GM19455 (cell line): ENCODE measurements around the gene GCK.

Source experiments
- ATAC-seq: cut with Tn5 transposase; IDR thresholded peaks from one replicate; pipeline ENCODE4 v1.9.1; 2021; ENCODE audit not compliant: unreplicated experiment

GCK gene

DNA sequence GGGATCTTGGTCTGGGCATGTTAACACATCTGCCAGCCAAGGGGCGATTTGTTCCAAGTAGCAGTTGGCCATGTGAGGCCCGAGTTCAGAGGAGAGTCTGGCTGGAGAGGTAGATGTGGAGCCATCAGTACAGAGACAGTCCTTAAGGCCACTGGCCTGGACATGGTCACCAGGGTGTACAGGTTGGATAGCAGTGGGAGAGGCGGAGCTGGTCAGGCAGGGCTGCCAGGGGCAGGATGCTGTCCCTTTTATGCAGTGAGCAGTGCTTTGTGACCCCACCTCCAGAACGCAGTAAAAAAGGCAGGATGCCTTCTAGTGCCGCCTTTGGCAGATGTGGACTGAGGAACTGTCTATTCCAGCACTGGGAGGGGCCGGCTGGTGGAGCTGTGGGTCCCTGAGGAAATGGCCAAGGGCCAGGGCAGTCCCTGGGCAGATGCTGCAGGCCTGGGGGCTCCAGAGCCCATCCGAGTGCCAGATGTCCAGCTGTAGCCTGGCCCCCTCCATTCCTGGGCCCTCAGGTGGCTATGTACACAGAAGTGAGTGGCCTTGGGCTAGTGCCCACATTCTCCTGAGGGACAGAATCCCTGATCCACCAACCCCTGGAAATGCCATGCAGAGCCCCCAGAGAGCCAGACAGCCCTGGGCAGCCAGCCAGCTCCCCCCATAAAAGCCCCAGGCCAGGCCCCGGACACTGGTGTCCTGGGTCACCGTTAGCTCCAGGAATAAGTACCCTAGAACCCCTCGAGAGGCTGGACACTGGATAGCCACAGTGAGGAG is 31.0 kb downstream of the GCK start:
- ATAC-seq: no peak

DNA sequence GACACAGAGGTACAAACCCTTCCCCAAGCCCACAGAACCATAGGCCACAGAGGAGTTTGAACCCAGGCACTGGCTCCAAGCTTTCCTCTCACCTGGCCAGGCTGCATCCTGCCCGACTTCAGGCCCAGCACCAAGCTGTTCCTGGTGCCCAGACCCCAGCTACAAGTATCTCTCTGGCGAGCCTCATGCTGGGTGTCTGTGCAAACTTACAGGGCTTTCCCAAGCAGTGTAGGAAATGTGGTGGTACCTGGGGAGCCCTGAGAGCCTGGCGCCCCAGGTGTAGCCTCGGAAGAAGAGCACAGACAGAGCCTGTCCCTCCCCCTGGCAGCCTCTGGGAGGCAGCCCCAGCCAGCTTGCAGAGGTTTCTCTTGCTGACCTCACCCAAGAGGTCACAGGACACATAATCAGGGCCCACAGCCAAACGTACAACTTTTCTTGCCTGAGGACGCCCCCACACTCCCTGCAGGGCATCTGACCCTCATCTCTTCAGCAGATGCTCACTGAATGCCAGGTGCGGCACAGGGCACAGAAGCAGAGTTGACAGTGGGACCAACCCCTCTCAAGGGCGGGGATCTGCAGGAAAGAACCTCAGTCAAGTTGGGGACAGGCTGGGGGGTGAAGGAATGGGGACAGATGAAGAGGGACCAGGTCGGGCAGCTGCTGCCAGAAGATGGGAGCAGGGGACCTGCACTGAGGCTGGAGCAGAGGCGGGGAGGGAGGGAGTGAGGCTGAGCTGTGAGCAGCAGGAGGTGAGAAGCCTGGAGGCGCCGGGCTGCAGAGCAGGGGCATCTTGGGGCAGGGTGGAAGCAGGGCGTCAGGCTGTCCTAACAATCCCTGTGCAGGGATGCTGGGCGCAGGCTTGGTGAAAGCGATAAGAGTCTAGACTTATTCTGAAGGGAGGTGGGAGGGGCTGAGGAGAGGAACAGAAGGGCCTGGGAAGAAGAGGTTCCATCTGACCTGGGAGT is 31.8 kb downstream of the GCK start:
- ATAC-seq: no peak

DNA sequence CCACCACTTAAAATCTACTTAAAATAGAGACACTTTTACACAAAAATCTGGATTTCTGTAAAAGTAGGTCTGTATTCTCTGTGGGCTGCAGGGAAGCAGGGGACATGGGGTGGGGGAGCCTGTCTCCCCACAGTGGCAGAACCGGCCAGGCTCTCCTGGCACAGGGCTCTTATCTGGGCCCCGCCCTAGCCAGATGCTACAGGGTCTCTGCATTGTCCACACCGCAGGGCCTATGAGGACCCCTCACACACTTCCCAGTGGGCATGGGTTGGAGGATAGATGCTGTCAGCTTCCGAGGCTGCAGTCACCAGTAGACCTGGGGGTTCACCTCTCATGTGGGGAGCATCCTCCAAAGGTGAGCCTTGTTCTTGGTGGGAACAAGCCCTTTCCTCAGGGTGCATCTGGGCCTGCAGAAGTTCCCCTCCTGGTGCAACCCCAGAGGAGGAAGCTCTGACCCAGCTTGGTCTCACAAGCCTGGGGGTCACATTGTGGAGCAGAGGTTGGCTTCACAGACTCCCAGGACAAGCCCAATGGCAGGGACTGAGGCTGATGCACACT is 32.7 kb downstream of the GCK start:
- ATAC-seq: no peak

DNA sequence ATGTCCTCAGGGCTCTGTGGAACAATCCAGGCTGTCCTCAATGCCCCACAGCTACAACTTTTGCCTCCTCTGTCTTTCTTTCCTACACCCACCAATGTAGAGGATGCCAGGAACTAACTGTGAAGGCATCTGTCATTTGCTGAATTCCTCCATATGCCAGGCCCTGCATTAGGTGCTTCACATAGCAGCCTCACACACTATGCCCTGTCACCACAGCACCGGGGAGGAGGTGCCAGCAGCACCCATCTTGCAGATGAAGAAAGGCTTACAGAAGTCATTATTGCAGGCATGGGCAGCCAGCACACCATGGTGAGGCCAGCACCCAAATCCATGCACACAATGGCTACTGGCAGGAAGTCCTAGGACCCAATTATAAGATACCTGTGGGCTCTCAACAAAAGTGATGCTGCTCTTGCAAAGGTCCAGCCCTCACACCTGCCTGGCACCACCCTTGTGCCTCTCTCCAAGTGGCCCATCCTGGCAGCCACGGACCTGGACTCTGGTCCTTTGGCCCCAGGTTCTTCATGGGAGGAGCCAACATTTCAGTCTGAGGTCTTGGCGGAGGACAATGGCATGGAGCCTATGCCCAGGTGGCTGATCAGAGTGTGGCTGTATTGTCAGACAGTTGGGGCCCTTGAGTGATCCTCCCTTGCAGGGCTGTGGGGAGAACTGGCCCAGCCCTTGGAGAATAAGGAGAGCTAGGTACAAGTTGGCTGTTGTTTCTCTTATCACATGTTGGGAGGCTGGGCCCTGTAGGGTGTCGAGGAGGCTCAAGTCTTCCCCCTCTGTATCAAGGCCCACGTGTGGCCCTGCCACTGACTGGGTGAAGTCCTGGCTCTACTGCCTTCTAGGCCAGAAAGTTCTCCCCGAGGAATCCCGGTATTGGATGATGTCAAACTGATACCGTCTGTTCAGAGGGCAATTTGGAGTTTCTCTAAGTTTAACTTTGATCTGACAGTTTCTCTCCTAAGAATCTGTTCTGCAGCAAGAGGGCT is 33.8 kb downstream of the GCK start:
- no peak for ATAC-seq

DNA sequence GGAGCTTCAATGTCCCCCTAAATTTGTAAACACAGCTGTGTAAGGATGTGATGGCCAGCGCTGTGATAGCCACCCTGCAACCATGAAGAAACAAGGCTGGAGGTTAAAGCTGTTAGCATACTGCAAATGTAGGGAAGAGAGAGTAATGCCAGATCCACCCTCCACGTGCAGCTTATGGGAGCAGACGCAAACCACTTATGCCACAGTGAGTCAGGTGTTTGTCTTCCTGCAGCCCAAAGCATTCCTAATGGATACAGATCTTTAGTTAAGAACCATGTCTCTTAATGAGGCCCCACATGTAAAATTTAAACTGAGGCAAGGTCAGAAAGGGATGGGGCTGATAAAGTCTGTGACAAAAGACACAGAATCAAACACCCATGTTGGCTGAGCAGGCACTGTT is 34.5 kb downstream of the GCK start:
- no peak for ATAC-seq

DNA sequence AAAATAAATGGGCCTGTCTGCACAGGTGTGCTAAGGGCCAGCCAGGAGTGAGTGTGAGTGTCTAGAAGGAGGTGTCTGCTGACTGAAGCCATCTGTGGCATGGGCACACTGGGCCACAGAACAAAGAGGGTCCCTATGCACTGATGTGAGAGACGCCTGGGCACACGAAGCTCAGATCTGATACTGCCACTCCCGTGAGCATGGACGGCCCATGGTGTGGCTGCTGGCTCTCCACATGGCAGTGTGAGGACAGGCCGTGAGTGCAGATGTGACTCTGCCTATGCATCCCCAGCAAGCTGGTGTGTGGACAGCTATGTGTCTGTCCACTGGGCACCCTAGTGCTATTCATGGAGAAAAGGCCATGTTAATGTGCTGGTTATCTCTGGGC is 35.3 kb downstream of the GCK start:
- ATAC-seq: no peak

DNA sequence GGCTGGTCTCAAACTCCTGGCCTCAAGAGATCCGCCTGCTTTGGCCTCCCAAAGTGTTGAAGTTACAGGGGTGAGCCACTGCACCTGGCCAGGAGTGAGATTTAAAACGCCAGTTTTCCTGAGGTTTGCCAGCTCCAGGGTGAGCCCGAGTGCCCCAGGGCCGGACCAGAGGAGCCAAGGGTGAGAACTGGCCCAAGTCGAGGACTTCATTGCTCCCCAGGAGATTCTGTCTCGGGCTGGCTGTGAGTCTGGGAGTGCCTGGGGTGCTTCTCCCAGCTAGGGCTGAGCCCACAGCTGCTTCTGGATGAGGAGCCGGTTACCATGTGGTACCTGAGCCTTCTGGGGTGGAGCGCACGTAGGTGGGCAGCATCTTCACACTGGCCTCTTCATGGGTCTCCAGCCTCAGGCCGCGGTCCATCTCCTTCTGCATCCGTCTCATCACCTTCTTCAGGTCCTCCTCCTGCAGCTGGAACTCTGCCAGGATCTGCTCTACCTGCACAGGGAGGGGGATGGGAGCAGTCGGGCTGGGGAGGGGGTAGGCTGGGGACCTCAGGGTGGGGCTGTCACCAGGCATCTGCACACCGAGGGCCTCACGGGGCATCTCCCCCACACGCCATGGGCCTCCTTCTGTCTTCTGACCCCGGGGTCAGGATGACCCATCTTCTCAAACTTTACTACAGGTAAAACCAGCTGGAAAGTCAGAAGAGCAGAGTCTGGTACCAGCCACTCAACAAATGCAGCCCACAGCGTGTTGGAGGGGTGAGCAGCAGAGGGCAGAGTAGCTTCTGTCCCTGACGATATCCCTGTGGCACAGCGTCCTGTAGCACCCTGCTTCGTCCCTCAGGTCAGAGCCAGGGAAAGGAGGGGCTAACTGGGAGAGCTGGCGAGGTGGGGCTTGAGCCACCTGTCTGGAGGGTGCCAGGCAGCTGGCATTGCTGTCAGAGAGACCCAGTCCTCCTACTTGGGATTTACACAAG is 36.0 kb downstream of the GCK start:
- ATAC-seq: no peak

DNA sequence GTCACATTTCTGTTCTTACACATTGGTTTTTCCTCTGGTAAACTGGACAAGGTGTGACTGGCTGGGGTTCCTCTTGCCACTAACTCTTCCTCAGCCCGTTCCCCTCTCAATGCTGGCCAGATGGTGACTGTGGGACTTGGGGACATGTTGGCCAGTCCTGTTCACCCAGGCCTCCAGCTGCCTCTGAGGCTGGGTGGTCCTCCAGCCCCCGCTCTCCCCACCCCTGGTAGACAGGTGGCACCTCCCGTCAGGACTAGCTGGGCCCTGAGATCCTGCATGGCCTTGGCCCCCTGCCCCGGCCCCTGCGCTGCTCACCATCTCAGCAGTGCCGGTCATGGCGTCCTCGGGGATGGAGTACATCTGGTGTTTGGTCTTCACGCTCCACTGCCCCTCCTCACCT is 37.3 kb downstream of the GCK start:
- no peak for ATAC-seq

DNA sequence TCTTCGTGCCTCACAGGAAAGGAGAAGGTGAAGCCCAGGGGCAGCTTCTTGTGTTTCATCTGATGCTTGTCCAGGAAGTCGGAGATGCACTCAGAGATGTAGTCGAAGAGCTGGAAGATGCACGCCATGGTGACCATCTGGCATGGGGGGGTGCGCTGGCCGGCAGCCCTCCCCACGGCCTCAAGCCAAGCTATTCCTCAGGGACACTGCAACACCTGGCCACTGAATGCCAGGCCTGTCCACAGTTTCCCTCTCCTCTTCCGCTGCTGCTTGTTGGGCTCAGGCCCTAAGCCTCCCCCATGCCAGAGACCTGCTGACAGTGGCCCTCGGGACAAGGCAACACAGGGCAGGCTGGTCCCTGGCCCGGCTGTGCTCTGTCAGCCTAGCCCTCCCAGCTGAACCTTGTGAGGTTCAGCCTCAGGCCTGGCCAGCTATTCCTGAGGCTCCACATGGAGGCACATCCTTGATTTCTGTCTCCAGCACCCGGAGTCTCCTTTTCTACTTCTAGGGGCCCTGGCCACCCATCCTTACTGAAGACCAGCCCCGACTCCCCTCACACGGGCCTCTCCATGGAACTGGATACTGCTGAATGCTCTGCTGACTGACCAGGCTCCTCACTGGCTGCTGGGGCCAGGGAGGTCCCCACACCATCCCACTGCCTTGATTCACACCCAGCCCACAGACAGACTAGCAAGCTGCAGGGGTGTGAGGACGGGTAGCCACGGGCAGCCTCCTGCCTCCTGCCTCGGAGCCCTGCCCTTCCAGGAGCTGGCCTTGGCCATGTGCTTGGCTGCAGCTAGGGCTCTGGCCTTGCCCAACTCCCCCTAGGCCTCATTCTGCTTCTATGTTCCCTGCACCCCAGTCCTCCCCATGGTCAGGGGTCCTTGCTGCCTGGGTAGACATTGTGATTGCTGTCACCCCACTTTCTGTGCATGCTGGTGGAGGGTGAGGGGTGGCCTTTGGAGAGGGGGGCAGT is 38.0 kb downstream of the GCK start:
- no peak for ATAC-seq

DNA sequence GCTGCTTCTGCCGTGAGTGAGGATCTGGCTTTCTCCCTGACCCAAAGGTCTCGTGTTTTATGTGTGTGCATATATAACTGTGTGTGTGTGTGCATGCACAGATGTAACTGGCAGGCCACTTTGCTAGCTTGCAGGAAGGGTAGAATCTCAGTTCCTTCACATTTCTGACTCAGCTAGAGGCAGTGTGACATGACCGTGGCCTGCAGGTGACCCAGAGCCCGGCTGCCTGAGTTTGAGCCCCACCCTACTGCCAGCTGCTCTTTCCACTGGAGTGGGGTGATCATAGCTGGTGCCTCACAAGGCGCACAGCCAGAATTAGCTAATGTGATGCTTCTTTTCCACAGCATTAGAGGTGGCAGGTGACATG is 38.8 kb downstream of the GCK start:
- no peak for ATAC-seq

DNA sequence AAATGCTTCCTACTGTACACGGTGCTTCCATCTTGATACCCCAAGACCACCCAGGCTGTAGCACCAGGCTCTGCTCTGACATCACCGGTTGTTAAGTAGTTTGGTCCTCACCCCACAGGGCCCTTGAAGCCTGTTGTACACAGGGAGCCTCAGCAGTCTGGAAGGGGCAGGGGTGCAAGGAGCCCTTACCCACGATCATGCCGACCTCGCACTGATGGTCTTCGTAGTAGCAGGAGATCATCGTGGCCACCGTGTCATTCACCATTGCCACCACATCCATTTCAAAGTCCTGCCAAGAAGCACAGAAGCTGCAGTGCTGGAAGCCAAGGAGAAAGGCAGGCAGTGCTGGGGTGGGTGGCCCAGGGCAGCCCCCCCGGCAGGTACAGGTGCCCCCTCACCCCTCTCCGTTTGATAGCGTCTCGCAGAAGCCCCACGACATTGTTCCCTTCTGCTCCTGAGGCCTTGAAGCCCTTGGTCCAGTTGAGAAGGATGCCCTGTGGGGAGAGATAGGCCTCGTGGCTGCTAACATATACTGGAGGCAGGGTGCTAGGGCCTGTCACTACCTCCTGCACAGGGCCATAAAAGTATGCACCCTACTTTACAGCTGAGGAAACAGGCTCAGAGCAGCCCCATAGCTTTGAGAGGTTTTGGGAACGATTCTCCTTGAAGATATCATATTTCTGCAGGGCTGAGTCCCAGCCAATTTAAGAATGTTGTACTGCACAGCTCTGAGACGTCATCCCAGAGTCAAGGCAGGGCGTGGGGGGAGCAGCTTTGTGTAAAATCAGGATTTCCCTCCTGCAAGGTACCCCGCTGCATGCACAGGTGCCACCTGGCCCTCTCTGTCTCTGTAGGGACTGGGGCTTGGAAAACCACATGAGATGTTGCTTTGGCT is 39.4 kb downstream of the GCK start:
- ATAC-seq: no peak

DNA sequence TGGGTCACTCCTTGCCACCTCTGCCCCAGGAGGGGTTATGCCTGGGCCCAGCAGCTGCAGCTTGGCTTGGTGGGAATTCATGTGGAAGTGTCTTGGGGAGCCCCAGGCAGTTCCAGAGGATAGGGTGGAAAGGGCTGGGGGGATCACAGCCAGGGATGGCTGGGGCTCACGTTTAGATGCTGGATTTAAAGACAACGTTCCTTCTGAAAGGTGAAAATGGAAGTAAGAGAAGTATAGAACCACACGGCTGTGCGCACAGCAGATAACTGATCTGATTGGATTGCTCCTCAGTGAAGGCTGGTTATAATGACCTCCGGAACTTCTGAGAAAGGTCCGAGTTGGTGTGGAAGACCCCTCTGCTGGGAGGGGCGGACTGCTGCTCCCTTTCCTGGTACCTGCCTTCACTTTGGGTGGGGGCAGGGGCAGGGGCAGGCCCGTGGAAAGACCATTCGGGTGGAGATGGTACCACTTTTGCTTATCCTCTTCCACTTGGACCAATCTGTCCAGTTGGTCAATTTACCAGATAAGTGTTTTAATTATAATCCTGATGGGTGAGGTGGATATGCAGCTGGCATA is 40.2 kb downstream of the GCK start:
- ATAC-seq: no peak

DNA sequence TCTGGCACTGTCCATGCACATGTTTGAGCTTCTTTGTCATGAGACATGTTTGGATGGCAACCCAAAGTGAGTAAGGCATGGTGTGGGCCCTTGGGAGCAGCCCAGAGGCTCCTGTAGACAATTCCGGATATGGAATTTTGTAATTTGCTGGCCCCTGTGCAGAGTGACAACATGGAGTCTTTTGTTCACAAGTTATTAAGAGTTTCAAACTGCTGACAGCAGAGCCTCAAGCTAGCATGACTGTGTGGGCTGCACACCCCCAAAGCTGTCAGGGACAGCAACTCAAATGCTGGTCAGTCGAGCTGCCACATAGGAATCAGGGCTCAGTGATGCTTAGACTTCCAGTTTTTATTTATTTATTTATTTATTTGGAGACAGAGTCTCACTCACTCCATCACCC is 41.1 kb downstream of the GCK start:
- ATAC-seq: no peak

DNA sequence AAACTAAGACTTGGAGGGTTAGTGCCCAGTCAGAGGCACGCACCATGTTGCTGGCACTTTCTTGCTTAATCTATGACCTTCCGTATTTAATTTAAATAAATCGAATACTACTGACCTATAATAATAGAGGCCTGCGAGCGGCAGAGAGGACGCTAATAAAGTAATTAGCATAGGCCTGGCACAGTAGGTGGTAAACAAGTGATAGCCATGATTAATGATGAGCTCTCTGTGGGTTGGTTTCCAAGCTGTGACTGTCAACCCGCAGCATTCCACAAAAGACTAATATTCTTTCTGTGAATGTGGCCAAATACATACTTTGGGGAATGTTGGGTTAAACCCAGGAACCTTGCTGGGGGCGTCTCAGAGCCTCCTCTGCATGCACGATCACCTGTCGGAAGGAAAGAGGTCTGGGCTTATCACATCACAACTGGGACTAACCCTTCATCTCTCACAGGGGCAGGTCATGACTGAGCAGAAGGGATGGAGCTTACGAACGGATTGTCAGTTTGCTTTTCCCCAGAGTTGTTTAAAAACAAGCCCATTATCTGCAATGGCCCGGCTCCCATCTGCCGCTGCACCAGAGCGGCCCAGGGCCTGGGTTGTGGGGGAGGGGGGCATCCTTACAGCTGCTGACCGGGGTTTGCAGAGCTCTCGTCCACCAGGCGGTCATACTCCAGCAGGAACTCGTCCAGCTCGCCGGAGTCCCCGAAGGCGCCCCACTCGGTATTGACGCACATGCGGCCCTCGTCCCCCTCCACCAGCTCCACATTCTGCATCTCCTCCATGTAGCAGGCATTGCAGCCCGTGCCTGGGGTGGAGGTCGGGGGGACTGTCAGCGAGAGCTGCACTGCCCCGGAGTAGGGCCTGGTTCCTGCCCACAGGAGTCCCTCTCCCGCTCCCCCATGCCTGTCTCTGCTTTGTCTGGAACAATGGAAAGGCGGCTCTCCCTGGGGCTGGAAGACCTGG is 41.9 kb downstream of the GCK start:
- ATAC-seq: no peak

DNA sequence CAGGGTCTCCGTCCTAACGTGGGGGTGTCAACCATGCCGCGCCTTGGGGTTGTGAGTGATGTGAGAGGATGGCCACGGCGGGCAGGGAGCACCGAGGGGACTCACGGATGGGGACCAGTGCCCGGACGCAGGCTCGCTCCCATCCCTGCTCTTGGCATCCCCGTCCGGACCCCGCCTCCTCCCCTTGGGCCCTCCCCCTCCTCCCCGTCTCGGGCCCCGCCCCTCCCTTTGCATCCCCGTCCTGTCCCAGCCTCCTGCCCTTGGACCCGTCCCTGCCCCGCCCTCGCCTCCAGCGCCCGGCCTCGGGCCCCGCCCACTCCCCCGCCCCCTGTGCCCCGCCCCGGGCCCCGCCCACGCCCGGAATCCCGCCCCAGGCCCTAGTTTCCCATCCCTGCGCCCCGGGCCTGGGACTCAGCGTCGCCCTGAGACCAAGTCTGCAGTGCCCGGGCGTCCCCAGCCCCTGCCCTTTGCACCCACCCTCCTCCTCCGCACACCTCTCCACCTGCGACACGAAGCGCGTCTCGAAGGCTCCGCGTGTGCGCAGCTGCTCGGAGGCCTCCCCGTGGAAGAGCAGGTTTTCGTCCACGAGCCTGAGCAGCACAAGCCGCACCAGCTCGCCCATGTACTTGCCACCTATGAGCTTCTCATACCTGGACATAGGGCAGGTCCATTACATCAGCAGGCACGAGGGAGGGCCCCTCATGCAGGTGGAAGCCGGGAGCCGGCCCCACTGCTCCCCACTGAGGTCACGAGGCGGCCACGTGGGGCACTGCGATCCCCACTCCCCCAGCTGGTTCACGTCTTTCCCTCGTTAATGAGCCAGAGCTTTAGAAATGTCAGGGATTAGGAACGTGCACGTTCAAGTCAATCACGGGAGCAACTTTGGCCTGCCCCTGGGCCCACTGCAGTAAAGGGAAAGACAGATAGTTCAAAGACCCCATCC is 43.0 kb downstream of the GCK start:
- peak; percentile 50 for ATAC-seq
